Measurements from ENCODE around the gene TBC1D9.

Gene TBC1D9

DNA sequence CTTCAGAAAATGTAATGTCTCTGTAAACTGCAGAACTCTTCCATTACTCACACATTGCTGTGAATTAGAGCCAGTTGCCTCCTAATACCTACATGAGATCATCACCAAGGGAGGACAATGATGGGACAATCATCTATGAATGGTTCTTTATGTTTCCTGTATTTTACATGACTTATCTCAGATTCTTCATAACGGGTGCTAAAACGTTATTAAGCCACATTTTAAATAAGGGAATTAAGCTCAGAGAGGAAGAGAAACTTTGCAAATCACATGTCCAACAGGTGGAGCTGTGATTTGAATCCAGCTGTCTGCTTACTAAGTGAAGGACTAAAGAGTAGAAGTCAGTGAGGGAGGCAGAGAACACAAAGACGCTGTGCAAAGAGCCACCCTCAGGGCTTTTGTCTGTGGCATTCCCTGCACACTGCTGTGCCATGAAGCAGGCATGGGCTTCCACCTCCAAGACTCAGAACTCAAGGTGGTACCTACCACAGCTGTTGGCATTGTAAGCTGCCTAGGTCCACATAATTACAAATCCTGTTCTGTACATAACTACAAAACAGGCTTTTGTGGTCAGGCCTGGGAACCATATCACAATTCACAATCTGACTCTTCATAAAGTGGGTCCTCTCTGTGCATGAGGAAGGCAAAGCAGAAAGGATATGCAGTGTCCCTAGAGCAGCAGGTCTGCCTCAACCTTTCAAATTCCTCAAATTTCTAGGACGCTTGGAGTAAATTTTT lies 12.8 kb downstream of the TBC1D9 start:
- no peak overlapping the region for H3K4me3 ChIP-seq (replicated peaks; ENCODE audit: low read depth, low read length)
- TF ChIP-seq, protein P1, sequence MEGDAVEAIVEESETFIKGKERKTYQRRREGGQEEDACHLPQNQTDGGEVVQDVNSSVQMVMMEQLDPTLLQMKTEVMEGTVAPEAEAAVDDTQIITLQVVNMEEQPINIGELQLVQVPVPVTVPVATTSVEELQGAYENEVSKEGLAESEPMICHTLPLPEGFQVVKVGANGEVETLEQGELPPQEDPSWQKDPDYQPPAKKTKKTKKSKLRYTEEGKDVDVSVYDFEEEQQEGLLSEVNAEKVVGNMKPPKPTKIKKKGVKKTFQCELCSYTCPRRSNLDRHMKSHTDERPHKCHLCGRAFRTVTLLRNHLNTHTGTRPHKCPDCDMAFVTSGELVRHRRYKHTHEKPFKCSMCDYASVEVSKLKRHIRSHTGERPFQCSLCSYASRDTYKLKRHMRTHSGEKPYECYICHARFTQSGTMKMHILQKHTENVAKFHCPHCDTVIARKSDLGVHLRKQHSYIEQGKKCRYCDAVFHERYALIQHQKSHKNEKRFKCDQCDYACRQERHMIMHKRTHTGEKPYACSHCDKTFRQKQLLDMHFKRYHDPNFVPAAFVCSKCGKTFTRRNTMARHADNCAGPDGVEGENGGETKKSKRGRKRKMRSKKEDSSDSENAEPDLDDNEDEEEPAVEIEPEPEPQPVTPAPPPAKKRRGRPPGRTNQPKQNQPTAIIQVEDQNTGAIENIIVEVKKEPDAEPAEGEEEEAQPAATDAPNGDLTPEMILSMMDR (IDR thresholded peaks at IDR 0.05; ENCODE audit: low read length, missing control alignments) = peak; percentile 23
- DNase-seq (ENCODE audit: low read depth) = peak; percentile 29

DNA sequence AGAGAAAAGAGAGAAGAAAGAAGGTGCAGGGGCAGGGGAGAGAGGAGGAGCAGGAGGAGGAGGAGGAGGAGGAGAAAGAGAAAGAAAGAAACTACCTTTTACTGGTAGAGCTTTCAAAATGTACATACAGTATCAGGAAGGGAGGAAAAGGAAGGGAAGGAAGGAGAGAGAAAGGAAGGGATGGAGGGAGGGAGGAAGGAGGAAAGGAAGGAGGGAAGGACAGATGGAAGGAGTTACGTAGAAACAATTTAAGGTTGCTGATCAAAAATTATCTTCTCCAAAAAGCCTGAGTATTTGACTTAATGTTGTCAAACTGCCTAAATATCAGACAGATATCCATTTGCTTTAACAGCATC lies 13.4 kb downstream of the TBC1D9 start:
- H3K4me3 ChIP-seq (replicated peaks; ENCODE audit: low read depth, low read length) = peak overlapping the region; percentile 1
- no peak for DNase-seq (ENCODE audit: low read depth)
- TF ChIP-seq, protein P1 (IDR thresholded peaks at IDR 0.05; ENCODE audit: low read length, missing control alignments) = no peak

DNA sequence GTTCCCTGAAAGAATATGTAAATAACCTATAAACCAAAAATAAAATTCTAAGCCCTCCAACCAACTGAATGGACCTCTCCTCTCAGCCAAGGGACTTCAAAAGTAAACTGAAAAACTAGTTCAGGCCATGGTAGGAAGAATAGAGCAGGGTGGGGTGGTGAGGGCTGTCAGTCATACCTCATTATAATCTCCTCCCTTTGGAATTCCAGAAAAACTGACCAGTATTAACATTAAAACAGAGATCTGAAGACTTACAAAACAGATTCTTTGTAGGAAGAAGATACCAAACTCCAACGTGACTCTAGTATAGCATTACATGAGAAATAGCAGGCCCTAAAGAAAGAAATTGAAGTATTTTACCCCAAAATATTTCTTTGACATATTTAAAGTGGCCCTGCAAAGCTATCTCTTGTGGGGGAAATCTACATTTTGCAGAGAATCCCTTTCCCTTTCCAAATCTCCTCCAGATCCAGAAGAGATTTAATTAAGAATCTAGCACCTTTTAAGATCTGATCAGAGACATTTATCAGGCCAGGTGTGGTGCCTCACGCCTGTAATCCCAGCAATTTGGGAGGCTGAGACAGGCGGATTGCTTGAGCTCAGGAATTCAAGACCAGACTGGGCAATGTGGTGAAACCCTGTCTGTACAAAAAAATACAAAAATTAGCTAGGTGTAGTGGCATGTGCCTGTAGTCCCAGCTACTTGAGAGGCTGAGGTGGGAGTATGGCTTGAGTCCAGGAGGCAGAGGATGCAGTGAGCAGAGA lies 15.1 kb downstream of the TBC1D9 start:
- no peak for DNase-seq (ENCODE audit: low read depth)
- no peak overlapping the region for H3K4me3 ChIP-seq (replicated peaks; ENCODE audit: low read depth, low read length)
- TF ChIP-seq, protein P1 (IDR thresholded peaks at IDR 0.05; ENCODE audit: low read length, missing control alignments) = no peak

DNA sequence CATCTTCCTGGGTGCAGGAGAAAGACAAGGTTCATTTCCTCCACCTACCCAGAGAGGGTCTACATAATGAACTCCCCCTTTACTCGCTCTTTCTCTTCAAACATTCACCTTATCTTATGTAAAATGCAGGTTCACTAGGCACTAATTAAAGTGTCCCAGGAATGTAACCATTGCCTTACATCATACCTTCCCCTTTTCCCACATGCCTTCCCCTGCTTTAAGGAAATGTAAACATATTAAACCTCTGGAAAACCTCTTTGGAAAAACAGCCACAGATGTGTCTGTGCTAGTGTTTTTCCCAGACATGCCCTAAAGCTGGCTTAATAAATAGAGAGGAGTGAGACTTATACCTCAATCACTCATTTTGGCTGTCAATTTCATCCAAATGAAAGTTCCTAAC lies 15.8 kb downstream of the TBC1D9 start:
- TF ChIP-seq, protein P1 (IDR thresholded peaks at IDR 0.05; ENCODE audit: low read length, missing control alignments) = no peak
- no peak overlapping the region for H3K4me3 ChIP-seq (replicated peaks; ENCODE audit: low read depth, low read length)
- no peak for DNase-seq (ENCODE audit: low read depth)

DNA sequence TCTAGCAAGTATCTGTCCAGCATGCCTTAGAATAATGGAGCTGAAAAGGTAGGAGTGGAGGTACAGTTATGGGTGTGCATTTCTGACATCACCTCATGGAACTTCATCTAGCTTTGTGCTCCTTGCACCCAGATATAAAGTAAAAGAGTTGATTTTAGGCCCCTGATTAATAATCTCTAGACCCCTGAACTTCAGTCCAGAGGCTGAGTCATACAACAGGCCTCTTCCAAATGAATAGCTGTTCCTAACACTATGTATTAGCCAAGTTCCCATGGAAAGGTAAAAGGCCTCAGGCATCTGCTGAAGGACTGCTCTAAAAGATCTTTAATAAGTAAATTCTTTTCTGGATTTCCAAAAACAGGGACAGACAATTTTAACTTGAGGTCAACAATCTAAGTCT lies 16.2 kb downstream of the TBC1D9 start:
- TF ChIP-seq, protein P1 (IDR thresholded peaks at IDR 0.05; ENCODE audit: low read length, missing control alignments) = no peak
- no peak for DNase-seq (ENCODE audit: low read depth)
- H3K4me3 ChIP-seq (replicated peaks; ENCODE audit: low read depth, low read length) = no peak overlapping the region

- TF ChIP-seq, protein P1 (IDR thresholded peaks at IDR 0.05; ENCODE audit: low read length, missing control alignments) = no peak
- no peak for DNase-seq (ENCODE audit: low read depth)
- H3K4me3 ChIP-seq (replicated peaks; ENCODE audit: low read depth, low read length) = no peak overlapping the region
These were observed 18.0 kb downstream of the TBC1D9 start for GRCh38 chr4:140738139-140738538.
